WERI-Rb-1 (cell line): ENCODE measurements around the gene ZNF224.

ENCODE experiments used
- DNase-seq: peaks from one replicate; pipeline ENCODE4 v3.0.0-alpha.2; 2020
- H3K27ac ChIP-seq: fragments of 250-450 bp; sonication (Bioruptor Pico); 2 replicates; pipeline ENCODE4 v1.5.1; 2020; ENCODE audit warnings: mild to moderate bottlenecking, moderate library complexity
- H3K27me3 ChIP-seq: fragments of 250-450 bp; sonication (Bioruptor Pico); 2 replicates; pipeline ENCODE4 v1.5.1; 2021; ENCODE audit warnings: mild to moderate bottlenecking, low read depth, moderate library complexity; ENCODE audit not compliant: insufficient read depth, severe bottlenecking
- H3K36me3 ChIP-seq: fragments of 250-450 bp; sonication (Bioruptor Pico); 2 replicates; pipeline ENCODE4 v1.5.1; 2020; ENCODE audit warnings: mild to moderate bottlenecking, moderate library complexity
- H3K4me3 ChIP-seq: 2 replicates; pipeline ENCODE4 v1.5.1; 2011; ENCODE audit warnings: low read depth, mild to moderate bottlenecking, control low read depth, low read length
- H3K9me3 ChIP-seq: fragments of 250-450 bp; sonication (Bioruptor Pico); 2 replicates; pipeline ENCODE4 v1.5.1; 2021; ENCODE audit warnings: mild to moderate bottlenecking, moderate library complexity; ENCODE audit not compliant: severe bottlenecking
- CTCF ChIP-seq: IDR thresholded peaks from 2 replicates; pipeline ENCODE4 v1.5.1; 2011; ENCODE audit warnings: low read depth, mild to moderate bottlenecking, control low read depth, inconsistent platforms, low read length

The ZNF224 gene

GRCh38 chr19:44061038-44061437 lies 33.1 kb upstream of the ZNF224 start:
- Histone ChIP-seq H3K27me3 (no peaks in the 10 kb centered on the region), H3K4me3 (no peak overlapping the region), H3K36me3 (peaks cover 58% of the 10 kb centered on the region), H3K9me3 (peaks cover 1% of the 10 kb centered on the region), H3K27ac (no peak overlapping the region)
- TF ChIP-seq CTCF, result no peak
- no peak for DNase-seq

GRCh38 chr19:44066305-44066704 lies 27.9 kb upstream of the ZNF224 start:
- Histone ChIP-seq H3K27me3 (no peaks in the 10 kb centered on the region), H3K36me3 (peaks cover 51% of the 10 kb centered on the region), H3K27ac (no peak overlapping the region), H3K4me3 (no peak overlapping the region), H3K9me3 (peaks cover 3% of the 10 kb centered on the region)
- DNase-seq, result no peak
- no peak for TF ChIP-seq CTCF

GRCh38 chr19:44069415-44069814 lies 24.7 kb upstream of the ZNF224 start:
- H3K9me3 ChIP-seq, result peaks cover 3% of the 10 kb centered on the region

GRCh38 chr19:44071824-44072542 lies 22.2 kb upstream of the ZNF224 start, which contains the start of gene ZNF284:
Gene ZNF284, plus strand, starts transcription at chr19:44072159. Its CDS starts 4,231 bp downstream, at chr19:44076390.
- H3K27me3 ChIP-seq, result no peaks in the 10 kb centered on the region
- peak within 1 kb of the TSS; percentile 75 for H3K27ac ChIP-seq
- no peaks in the 10 kb centered on the region for H3K9me3 ChIP-seq
- peak within 1 kb of the TSS; percentile 92 for H3K4me3 ChIP-seq
- DNase-seq, result peak; percentile 90
- TF ChIP-seq CTCF, result no peak
- H3K36me3 ChIP-seq, result peaks cover 7% of the 10 kb centered on the region

More at GRCh38 chr19:44069415-44069814, 24.7 kb upstream of the ZNF224 start:
- Histone ChIP-seq H3K36me3 (peaks cover 29% of the 10 kb centered on the region), H3K27ac (no peak overlapping the region), H3K4me3 (no peak overlapping the region), H3K27me3 (no peaks in the 10 kb centered on the region)
- no peak for DNase-seq
- TF ChIP-seq CTCF, result no peak

GRCh38 chr19:44072543-44073401 lies 21.4 kb upstream of the ZNF224 start:
- no peak for TF ChIP-seq CTCF
- no peak overlapping the region for H3K27ac ChIP-seq
- DNase-seq, result peak; percentile 17
- H3K9me3 ChIP-seq, result no peaks in the 10 kb centered on the region
- H3K4me3 ChIP-seq, result peak overlapping the region; percentile 92
- no peaks in the 10 kb centered on the region for H3K27me3 ChIP-seq
- H3K36me3 ChIP-seq, result peaks cover 3% of the 10 kb centered on the region
